ENCODE measurements around the gene MMP25. TPM values are rescaled to one million over a fixed set of nuclear protein-coding genes. Genes with fewer than 3 reads are reported as not detected.
"Not testable (repeated sequence)": the region's sequence is repeated elsewhere in the genome, so short reads cannot be mapped to it uniquely, and the experiment has no call there.

MMP25 gene
- total RNA-seq, 1 experiment from 2014 or later = 0.51 TPM

DNA sequence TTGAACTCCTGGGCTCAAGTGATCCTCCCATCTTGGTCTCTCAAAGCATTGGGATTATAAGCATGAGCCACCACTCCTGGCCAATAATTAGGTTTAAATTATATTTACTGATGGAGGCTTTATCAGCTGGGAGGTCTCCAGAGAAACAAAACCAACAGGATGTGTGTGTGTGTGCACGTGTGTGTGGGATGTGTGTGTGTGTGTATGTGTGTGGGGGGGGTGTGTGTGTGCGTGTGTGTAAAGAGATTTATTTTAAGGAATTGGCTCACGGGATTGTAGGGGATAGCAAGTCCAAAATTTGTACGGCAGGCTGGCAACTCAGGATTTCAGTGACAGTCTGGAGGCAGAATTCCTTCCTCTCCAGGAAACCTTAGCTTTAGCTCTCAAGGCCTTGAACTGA is 4.6 kb downstream of the MMP25 start:
- H3K9me2 ChIP-seq (replicated peaks; ENCODE audit: low read length) = no peaks in the 10 kb centered on the region
- intact Hi-C loops (cut with micrococcal nuclease) = no loop called here
- no peaks in the 10 kb centered on the region for H3K9me3 ChIP-seq (ENCODE audit: low read length)
- no peak overlapping the region for H3K27ac ChIP-seq (ENCODE audit: low read length)
- ATAC-seq (no peak), DNase-seq (no peak)
- H4K20me1 ChIP-seq (ENCODE audit: low read length) = no peaks in the 10 kb centered on the region
- H3K4me1 ChIP-seq (ENCODE audit: insufficient read depth, low read length) = no peaks in the 10 kb centered on the region
- BruUV-seq (replicated peaks) = no TSS peak
- H3F3A ChIP-seq (ENCODE audit: low read length, unreplicated experiment) = no peaks in the 10 kb centered on the region
- H3K9ac ChIP-seq (ENCODE audit: low read length) = no peak overlapping the region
- TF ChIP-seq, protein P1, sequence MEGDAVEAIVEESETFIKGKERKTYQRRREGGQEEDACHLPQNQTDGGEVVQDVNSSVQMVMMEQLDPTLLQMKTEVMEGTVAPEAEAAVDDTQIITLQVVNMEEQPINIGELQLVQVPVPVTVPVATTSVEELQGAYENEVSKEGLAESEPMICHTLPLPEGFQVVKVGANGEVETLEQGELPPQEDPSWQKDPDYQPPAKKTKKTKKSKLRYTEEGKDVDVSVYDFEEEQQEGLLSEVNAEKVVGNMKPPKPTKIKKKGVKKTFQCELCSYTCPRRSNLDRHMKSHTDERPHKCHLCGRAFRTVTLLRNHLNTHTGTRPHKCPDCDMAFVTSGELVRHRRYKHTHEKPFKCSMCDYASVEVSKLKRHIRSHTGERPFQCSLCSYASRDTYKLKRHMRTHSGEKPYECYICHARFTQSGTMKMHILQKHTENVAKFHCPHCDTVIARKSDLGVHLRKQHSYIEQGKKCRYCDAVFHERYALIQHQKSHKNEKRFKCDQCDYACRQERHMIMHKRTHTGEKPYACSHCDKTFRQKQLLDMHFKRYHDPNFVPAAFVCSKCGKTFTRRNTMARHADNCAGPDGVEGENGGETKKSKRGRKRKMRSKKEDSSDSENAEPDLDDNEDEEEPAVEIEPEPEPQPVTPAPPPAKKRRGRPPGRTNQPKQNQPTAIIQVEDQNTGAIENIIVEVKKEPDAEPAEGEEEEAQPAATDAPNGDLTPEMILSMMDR (conservative IDR thresholded peaks at IDR 0.05; ENCODE audit: low read depth, low read length) = no peak
- TF ChIP-seq EZH2phosphoT487 (IDR thresholded peaks at IDR 0.05; ENCODE audit: borderline replicate concordance, low read length) = no peak
- TF ChIP-seq EZH2 (IDR thresholded peaks at IDR 0.05; ENCODE audit: low read length, unreplicated experiment) = no peak
- H3K4me3 ChIP-seq (ENCODE audit: low read length) = no peak overlapping the region
- no peak overlapping the region for H2AFZ ChIP-seq (ENCODE audit: low read length)
- peaks cover 3% of the 10 kb centered on the region; the same call in 1 of the 2 replicates for H3K27me3 ChIP-seq (ENCODE audit: low read length)
- CTCF ChIA-PET = no interaction called here
- no peaks in the 10 kb centered on the region for H3K36me3 ChIP-seq (ENCODE audit: low read depth, low read length)
- no peak overlapping the region for H3K4me2 ChIP-seq (ENCODE audit: low read length)
- no peaks in the 10 kb centered on the region for H3K79me2 ChIP-seq (ENCODE audit: low read length)
- POLR2A ChIA-PET (ENCODE audit: unreplicated experiment) = no interaction called here

DNA sequence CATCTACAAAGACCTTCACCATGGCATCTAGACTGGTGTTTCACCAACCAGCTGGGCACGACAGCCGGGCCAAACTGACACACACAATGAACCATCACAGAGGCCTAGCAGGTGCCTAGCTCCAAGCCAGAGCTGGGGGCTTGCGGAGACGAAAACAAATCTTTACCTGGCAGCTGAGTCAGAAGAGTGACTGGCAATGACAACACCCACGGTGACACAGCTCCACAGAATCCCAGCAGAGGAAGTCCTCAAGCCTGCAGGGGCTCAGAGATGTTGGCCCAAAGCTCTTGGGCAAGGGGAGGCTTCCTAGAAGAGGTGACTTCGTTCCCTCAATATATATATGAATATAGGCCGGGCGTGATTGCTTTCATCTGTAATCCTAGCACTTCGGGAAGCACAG is 5.1 kb downstream of the MMP25 start:
- POLR2A ChIA-PET (ENCODE audit: unreplicated experiment) = no interaction called here
- Histone ChIP-seq H3F3A (ENCODE audit: low read length, unreplicated experiment) (no peaks in the 10 kb centered on the region), H3K36me3 (ENCODE audit: low read depth, low read length) (no peaks in the 10 kb centered on the region), H3K27ac (ENCODE audit: low read length) (no peak overlapping the region), H3K4me1 (ENCODE audit: insufficient read depth, low read length) (no peaks in the 10 kb centered on the region), H2AFZ (ENCODE audit: low read length) (no peak overlapping the region), H3K4me2 (ENCODE audit: low read length) (no peak overlapping the region), H3K27me3 (ENCODE audit: low read length) (peaks cover 3% of the 10 kb centered on the region; the same call in 1 of the 2 replicates), H4K20me1 (ENCODE audit: low read length) (no peaks in the 10 kb centered on the region), H3K9me3 (ENCODE audit: low read length) (no peaks in the 10 kb centered on the region), H3K4me3 (ENCODE audit: low read length) (no peak overlapping the region), H3K9me2 (replicated peaks; ENCODE audit: low read length) (no peaks in the 10 kb centered on the region), H3K9ac (ENCODE audit: low read length) (no peak overlapping the region), H3K79me2 (ENCODE audit: low read length) (no peaks in the 10 kb centered on the region)
- DNase-seq (no peak), ATAC-seq (no peak)
- CTCF ChIA-PET = no interaction called here
- TF ChIP-seq EZH2phosphoT487 (IDR thresholded peaks at IDR 0.05; ENCODE audit: borderline replicate concordance, low read length) (no peak), EZH2 (IDR thresholded peaks at IDR 0.05; ENCODE audit: low read length, unreplicated experiment) (no peak)
- TF ChIP-seq, protein P1 (conservative IDR thresholded peaks at IDR 0.05; ENCODE audit: low read depth, low read length) = no peak
- intact Hi-C loops (cut with micrococcal nuclease) = no loop called here
- BruUV-seq (replicated peaks) = no TSS peak

DNA sequence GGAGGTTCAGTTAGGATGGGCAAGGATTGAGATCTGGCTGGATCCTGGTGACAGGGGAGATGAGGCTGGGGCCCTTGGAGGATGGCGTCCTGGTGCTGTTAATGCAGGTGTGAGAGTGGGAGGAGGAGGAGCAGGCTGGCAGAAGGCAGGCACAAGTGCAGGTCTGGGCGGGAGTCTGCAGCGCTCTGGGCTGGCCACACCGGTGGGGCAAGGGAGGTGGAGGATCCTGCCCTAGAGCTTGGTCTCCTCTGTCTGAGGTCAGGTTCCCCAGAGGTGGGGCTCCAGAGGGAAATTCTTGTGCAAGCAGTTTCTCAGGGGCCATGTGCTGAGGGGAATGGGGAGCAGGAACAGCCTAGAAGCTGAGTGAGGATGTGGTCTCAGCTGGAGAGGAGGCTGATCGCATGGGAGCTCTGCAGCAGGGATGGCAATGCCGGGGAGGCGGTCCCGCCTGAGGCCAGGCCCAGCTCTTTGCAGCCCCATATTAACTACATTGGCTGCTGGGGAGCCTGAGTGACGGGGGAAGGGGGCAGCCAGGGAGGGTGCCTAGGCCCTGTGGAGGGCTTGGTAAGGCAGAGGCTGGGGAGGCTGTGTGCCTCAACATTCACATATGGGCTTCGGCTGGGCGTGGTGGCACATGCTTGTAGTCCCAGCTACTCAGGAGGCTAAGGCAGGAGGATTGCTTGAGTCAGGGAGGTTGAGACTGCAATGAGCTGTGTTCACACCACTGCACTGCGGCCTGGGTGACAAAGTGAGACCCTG is 6.4 kb downstream of the MMP25 start:
- H3K9me3 ChIP-seq (ENCODE audit: low read length); H3K27me3 ChIP-seq (ENCODE audit: low read length); H4K20me1 ChIP-seq (ENCODE audit: low read length); H3K4me2 ChIP-seq (ENCODE audit: low read length); H3F3A ChIP-seq (ENCODE audit: low read length, unreplicated experiment); CTCF ChIA-PET; POLR2A ChIA-PET (ENCODE audit: unreplicated experiment); H3K4me3 ChIP-seq (ENCODE audit: low read length); ATAC-seq; DNase-seq; H3K9me2 ChIP-seq (replicated peaks; ENCODE audit: low read length); H3K27ac ChIP-seq (ENCODE audit: low read length); H2AFZ ChIP-seq (ENCODE audit: low read length); H3K4me1 ChIP-seq (ENCODE audit: insufficient read depth, low read length); intact Hi-C loops (cut with micrococcal nuclease); H3K9ac ChIP-seq (ENCODE audit: low read length); H3K79me2 ChIP-seq (ENCODE audit: low read length); BruUV-seq (replicated peaks); H3K36me3 ChIP-seq (ENCODE audit: low read depth, low read length): not testable (repeated sequence)

DNA sequence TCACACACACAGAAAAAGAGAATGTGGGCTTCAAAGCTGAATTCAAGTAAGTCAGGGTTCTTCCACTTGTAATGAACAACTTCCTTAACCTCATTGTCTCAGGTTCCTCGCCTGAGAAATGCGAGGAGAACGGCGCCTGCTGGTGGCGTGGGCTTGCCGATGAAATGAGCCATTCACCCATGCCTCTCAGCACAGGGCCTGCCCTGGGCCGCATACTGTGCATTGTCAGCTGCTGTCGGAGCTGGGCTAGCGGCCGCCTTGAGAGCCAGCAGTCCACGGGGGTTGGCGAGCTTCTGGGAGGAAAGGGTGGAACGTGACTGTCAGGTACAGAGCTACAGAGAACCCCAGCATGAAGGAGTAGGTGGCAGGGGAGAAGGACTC is 7.0 kb downstream of the MMP25 start:
- CTCF ChIA-PET = not testable (repeated sequence)

More for the DNA sequence above, 7.0 kb downstream of the MMP25 start:
- H3K4me3 ChIP-seq (ENCODE audit: low read length); H3K4me1 ChIP-seq (ENCODE audit: insufficient read depth, low read length); H2AFZ ChIP-seq (ENCODE audit: low read length); H3F3A ChIP-seq (ENCODE audit: low read length, unreplicated experiment); POLR2A ChIA-PET (ENCODE audit: unreplicated experiment); H3K9me2 ChIP-seq (replicated peaks; ENCODE audit: low read length); H3K36me3 ChIP-seq (ENCODE audit: low read depth, low read length); H3K4me2 ChIP-seq (ENCODE audit: low read length); BruUV-seq (replicated peaks); H3K27ac ChIP-seq (ENCODE audit: low read length); intact Hi-C loops (cut with micrococcal nuclease); H4K20me1 ChIP-seq (ENCODE audit: low read length); H3K9ac ChIP-seq (ENCODE audit: low read length); H3K9me3 ChIP-seq (ENCODE audit: low read length); ATAC-seq; H3K79me2 ChIP-seq (ENCODE audit: low read length); DNase-seq; H3K27me3 ChIP-seq (ENCODE audit: low read length): not testable (repeated sequence)

All from PC-3 (cell line).